HFFc6 (cell line): ENCODE measurements around the gene PTPN22. TPM values are rescaled to one million over a fixed set of nuclear protein-coding genes. Genes with fewer than 3 reads are reported as not detected.

ENCODE experiments used
- DNase-seq: peaks from one replicate; pipeline ENCODE4 v3.0.0-alpha.2; 2018
- H3K27ac Mint-ChIP-seq: 2 replicates; pipeline ENCODE4 v1.8.0; 2020; ENCODE audit warnings: mild to moderate bottlenecking, mixed read lengths
- H3K27me3 Mint-ChIP-seq: 2 replicates; pipeline ENCODE4 v1.8.0; 2021; ENCODE audit warnings: mild to moderate bottlenecking, moderate library complexity, mixed read lengths; ENCODE audit not compliant: insufficient read depth
- H3K36me3 Mint-ChIP-seq: 2 replicates; pipeline ENCODE4 v1.8.0; 2021; ENCODE audit warnings: low read depth, mixed read lengths
- H3K4me1 Mint-ChIP-seq: 2 replicates; pipeline ENCODE4 v1.8.0; 2020; ENCODE audit warnings: low read depth, mixed read lengths
- H3K4me3 Mint-ChIP-seq: 2 replicates; pipeline ENCODE4 v1.8.0; 2020; ENCODE audit warnings: mild to moderate bottlenecking, moderate library complexity, mixed read lengths
- H3K9me3 Mint-ChIP-seq: 2 replicates; pipeline ENCODE4 v1.8.0; 2020; ENCODE audit warnings: mild to moderate bottlenecking, mixed read lengths
- CTCF ChIP-seq: fragments of 200-600 bp; sonication (generic); IDR thresholded peaks from 2 replicates; pipeline ENCODE4 v1.5.0; 2021; ENCODE audit warnings: antibody characterized with exemption, mild to moderate bottlenecking
- long read RNA-seq: library from polyadenylated mRNA; unstranded; transcript quantifications from one replicate; pipeline ENCODE4 v2.0.0, GENCODE V29; 2019
- total RNA-seq, 6 experiments: library from RNA; stranded (reverse); fragmentation: NEBNext Ultra II Directional; extraction: Animal tissue kit (Norgen Biotek cat#: 25700); gene quantifications; 2 replicates in 1 of 6; 3 replicates in 5 of 6; pipeline ENCODE4 v1.2.3, GENCODE V29; 2021

PTPN22 gene
- 1 to 10 TPM in 4 of 6 experiments, under 1 TPM in 2; 0.71 to 1.3 (median 1.0) TPM for total RNA-seq
- long read RNA-seq, partial matches to known transcripts, result 0 of 1 reads
- long read RNA-seq, other reads (novel, unspliced or antisense), result 0 of 1 reads

DNA sequence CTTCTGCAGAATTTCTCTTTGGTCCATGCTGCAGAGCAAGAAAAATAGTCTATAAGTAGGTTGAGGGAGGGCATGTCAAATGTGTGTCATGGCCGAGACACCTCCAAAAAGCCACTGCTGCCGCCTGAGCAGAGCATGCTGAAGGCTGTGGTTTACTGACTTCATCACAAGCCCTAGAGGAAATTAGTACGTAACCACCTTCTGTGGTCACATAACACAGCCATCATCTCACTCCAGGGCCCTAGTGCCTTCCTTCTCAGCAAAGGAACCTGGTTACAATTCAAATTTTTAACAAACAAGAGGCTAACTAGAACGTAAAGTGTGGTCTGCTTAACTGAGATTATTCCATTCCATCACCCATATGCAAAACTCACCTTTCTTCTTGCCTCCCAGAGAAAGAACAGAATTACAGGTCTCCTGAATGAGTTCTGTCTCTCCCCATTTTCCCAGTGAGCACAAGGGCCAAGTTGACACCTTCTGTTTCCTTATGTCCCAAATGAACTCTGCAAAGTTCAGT is at the start of gene PTPN22:
Gene PTPN22 (minus strand): TSS at position 116 of the 517 bp plus-strand sequence.
- no peaks in the 10 kb centered on the region for H3K36me3 Mint-ChIP-seq
- H3K27ac Mint-ChIP-seq, result peak within 1 kb of the TSS; percentile 72
- H3K4me1 Mint-ChIP-seq, result peaks cover 64% of the 10 kb centered on the region
- peak; percentile 82 for DNase-seq
- H3K9me3 Mint-ChIP-seq, result no peaks in the 10 kb centered on the region
- H3K27me3 Mint-ChIP-seq, result 0 out of 2 replicates have a peak, but pooled peaks cover 4% of the 10 kb centered on the region
- H3K4me3 Mint-ChIP-seq, result peak within 1 kb of the TSS; percentile 55
- no peak for TF ChIP-seq CTCF

DNA sequence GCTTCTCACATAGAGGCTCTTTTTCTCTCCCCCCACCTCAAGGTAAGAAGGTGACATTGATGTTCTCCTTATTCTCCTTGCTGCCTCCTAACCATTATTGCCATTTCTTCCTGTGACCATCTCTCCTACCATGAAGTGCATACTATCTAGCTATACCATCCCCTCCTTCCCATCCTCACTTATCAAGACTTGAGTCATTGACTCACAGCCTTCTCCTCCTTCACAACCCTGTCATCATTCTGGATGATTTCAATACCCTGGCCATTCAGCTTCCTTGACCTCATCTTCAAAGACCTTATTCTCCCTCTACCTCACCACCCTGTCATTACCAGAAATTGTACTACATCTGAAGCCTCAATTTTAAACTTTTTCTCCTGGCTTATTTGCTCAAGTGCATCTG is 46.7 kb upstream of the PTPN22 start:
- TF ChIP-seq CTCF, result no peak
- no peaks in the 10 kb centered on the region; the same call in 1 of the 2 replicates for H3K36me3 Mint-ChIP-seq
- H3K27me3 Mint-ChIP-seq, result peaks cover 8% of the 10 kb centered on the region
- H3K9me3 Mint-ChIP-seq, result no peaks in the 10 kb centered on the region
- no peak for DNase-seq
- no peak overlapping the region for H3K4me3 Mint-ChIP-seq
- no peak overlapping the region for H3K27ac Mint-ChIP-seq
- peaks cover 18% of the 10 kb centered on the region for H3K4me1 Mint-ChIP-seq

DNA sequence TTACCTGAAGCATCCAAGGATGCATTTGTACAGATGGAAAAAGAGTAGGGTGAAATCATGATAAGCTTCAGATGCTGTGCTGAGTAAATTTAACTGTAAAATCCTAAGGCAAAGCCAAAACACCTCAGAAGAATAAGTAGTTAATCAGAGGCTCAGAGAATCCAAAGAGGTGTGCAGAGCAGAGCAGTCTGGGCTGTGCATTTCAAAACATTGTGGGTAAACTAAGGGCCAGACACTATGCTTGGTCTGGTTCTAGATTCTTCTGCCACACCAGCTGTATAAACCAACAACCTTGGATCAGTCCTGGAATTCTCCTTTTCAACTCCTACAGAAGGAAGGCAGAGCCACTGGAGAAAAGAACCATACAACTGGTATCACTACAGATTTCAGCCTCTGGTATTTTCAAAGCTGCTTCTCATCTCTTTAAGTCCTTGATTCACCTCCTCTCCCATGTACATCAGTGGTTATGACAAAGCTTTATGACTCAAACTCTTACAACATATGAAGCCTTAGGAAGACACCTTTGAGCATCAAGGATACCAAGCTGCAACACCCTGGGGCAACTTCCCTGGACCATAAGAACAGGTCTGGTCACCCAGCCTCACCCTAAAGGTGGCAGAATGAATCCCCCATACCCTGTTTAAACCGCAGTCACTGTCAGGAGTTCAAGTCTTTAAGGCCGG is 46.0 kb upstream of the PTPN22 start:
- Mint-ChIP-seq H3K36me3 (no peaks in the 10 kb centered on the region; the same call in 1 of the 2 replicates), H3K4me3 (no peak overlapping the region), H3K27me3 (peaks cover 4% of the 10 kb centered on the region), H3K9me3 (no peaks in the 10 kb centered on the region), H3K4me1 (peaks cover 25% of the 10 kb centered on the region), H3K27ac (no peak overlapping the region)
- peak; percentile 58 for DNase-seq
- TF ChIP-seq CTCF, result no peak

DNA sequence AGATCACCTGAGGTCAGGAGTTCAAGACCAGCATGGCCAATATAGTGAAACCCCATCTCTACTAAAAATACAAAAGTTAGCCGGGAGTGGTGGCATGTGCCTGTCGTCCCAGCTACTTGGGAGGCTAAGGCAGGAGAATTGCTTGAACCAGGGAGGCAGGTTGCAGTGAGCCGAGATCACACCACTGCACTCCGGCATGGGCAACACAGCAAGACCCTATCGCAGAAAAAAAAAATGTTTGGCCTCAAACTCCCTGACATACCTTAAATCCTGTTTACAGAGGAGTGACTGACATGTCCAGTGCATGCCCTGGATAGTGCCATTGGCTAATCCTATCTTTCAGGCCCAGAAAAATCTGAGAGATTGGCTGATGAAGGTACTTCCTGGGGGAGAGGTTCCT is 45.5 kb upstream of the PTPN22 start:
- H3K36me3 Mint-ChIP-seq, result no peaks in the 10 kb centered on the region; the same call in 1 of the 2 replicates
- no peak overlapping the region for H3K27ac Mint-ChIP-seq
- peaks cover 27% of the 10 kb centered on the region for H3K4me1 Mint-ChIP-seq
- no peaks in the 10 kb centered on the region for H3K9me3 Mint-ChIP-seq
- no peak overlapping the region for H3K4me3 Mint-ChIP-seq
- no peak for DNase-seq
- peaks cover 2% of the 10 kb centered on the region for H3K27me3 Mint-ChIP-seq
- no peak for TF ChIP-seq CTCF

DNA sequence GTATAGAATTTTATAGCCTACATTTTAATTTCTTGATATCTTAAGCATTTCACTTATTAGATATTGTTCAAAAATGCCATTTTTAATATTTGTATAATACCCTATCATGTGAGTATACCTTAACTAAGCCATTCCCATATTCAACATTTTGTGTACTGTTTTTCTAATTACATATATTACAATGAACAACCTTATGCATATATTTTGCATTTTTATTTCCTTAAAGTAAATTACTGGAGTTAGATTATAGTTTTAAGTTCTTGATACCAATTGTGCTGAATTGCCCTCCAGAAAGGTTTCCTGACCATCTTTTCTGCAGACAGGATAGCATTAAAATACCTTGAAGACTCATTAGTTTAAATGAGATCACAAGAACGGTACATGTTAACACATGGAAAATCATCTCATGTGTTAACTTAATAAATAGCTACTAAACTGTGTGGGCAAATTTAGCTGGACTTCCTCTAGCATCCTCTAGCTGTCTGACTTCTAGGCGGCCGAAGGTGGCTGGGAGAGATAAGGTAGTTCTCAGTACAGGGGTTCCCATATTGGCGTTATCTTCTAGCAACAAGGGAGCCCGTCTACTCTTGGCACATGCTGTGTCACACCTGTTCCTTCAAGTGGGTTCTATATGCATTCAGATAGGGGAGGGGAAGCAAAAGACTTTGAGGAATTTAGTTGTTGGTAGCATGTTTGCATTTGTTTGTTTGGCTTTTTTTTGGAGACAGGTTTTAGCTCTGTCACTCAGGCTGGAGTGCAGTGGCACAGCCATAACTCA is 42.6 kb upstream of the PTPN22 start:
- H3K27ac Mint-ChIP-seq, result no peak overlapping the region
- TF ChIP-seq CTCF, result no peak
- no peak overlapping the region for H3K4me3 Mint-ChIP-seq
- peaks cover 27% of the 10 kb centered on the region for H3K4me1 Mint-ChIP-seq
- peaks cover 6% of the 10 kb centered on the region; the same call in 1 of the 2 replicates for H3K36me3 Mint-ChIP-seq
- H3K9me3 Mint-ChIP-seq, result no peaks in the 10 kb centered on the region
- no peak for DNase-seq
- no peaks in the 10 kb centered on the region; the same call in 1 of the 2 replicates for H3K27me3 Mint-ChIP-seq
